Liver (tissue), 9 donors: ENCODE measurements around the gene DHH. TPM values are rescaled to one million over a fixed set of nuclear protein-coding genes. Genes with fewer than 3 reads are reported as not detected.

Experiments used
- DNase-seq: peaks from one replicate; pipeline ENCODE4 v3.0.0-alpha.2; 2017; ENCODE audit warnings: low spot score
- H3K27ac ChIP-seq, 2 donors: one replicate each; pipeline ENCODE4 v1.7.0; 2013; ENCODE audit warnings: inconsistent platforms in 2 of 2, low read length in 2 of 2, control low read depth in 1 of 2, low read depth in 1 of 2, mild to moderate bottlenecking in 1 of 2
- H3K27me3 ChIP-seq, 4 donors: one replicate each; pipeline versions ENCODE4 v1.6.1 to v1.7.0; 2013; ENCODE audit warnings: low read length in 3 of 4, inconsistent platforms in 1 of 4, mild to moderate bottlenecking in 1 of 4, moderate library complexity in 1 of 4; ENCODE audit not compliant: control insufficient read depth in 4 of 4, insufficient read depth in 4 of 4
- H3K36me3 ChIP-seq, 4 donors: one replicate each; pipeline versions ENCODE4 v1.6.1 to v1.7.0; 2013; ENCODE audit warnings: low read length in 3 of 4, mild to moderate bottlenecking in 3 of 4, low read depth in 1 of 4, moderate library complexity in 1 of 4; ENCODE audit not compliant: control insufficient read depth in 4 of 4, insufficient read depth in 3 of 4
- H3K4me1 ChIP-seq, 4 donors: one replicate each; pipeline versions ENCODE4 v1.6.1 to v1.7.0; 2013; ENCODE audit warnings: low read length in 3 of 4, mild to moderate bottlenecking in 3 of 4, moderate library complexity in 1 of 4; ENCODE audit not compliant: control insufficient read depth in 4 of 4, insufficient read depth in 4 of 4
- H3K4me3 ChIP-seq, 3 donors: one replicate each; pipeline versions ENCODE4 v1.6.1 to v1.7.0; 2013; ENCODE audit warnings: low read length in 3 of 3, control low read depth in 1 of 3, low read depth in 1 of 3, mild to moderate bottlenecking in 1 of 3
- H3K9ac ChIP-seq, 2 donors: one replicate each; pipeline ENCODE4 v1.7.0; 2013; ENCODE audit warnings: low read length in 2 of 2, mild to moderate bottlenecking in 2 of 2, moderate library complexity in 2 of 2, control low read depth in 1 of 2, low read depth in 1 of 2
- H3K9me3 ChIP-seq, 4 donors: one replicate each; pipeline versions ENCODE4 v1.6.1 to v1.7.0; 2013; ENCODE audit warnings: low read length in 3 of 4; ENCODE audit not compliant: control insufficient read depth in 4 of 4
- ATF3 ChIP-seq: IDR thresholded peaks from 2 replicates; pipeline ENCODE4 v1.6.1; 2016; ENCODE audit warnings: antibody characterized with exemption
- CTCF ChIP-seq: fragments of 150-350 bp; IDR thresholded peaks from 2 replicates; pipeline ENCODE4 v1.5.1; 2017; ENCODE audit warnings: improper control_type of control experiment, low read depth, low read length; ENCODE audit not compliant: missing input control
- FOXA1 ChIP-seq: IDR thresholded peaks from 2 replicates; pipeline ENCODE4 v1.6.1; 2016; ENCODE audit warnings: antibody characterized with exemption
- GABPA ChIP-seq, 2 donors: IDR thresholded peaks in 1 of 2; conservative IDR thresholded peaks in 1 of 2; 2 replicates each; pipeline ENCODE4 v1.6.1; 2016; ENCODE audit warnings: antibody characterized with exemption in 2 of 2, mild to moderate bottlenecking in 1 of 2, moderate library complexity in 1 of 2
- MAX ChIP-seq: IDR thresholded peaks from 2 replicates; pipeline ENCODE4 v1.6.1; 2016; ENCODE audit warnings: antibody characterized with exemption
- NR2F2 ChIP-seq: IDR thresholded peaks from 2 replicates; pipeline ENCODE4 v1.6.1; 2016; ENCODE audit warnings: antibody characterized with exemption
- REST ChIP-seq: IDR thresholded peaks from 2 replicates; pipeline ENCODE4 v1.6.1; 2016; ENCODE audit warnings: antibody characterized with exemption, mild to moderate bottlenecking
- TAF1 ChIP-seq: conservative IDR thresholded peaks from 2 replicates; pipeline ENCODE4 v1.6.1; 2016; ENCODE audit warnings: antibody characterized with exemption, mild to moderate bottlenecking
- YY1 ChIP-seq: IDR thresholded peaks from 2 replicates; pipeline ENCODE4 v1.6.1; 2016; ENCODE audit warnings: antibody characterized with exemption, mild to moderate bottlenecking
- WGBS: extraction: QIAGEN DNeasy Blood & Tissue Kit; methylation state at CpG from one replicate; pipeline ENCODE4 v1.1.7; 2013; 5-methylcytosine and 5-hydroxymethylcytosine counted together
- polyA plus RNA-seq, 2 donors: library from polyadenylated mRNA; stranded (reverse) in 1 of 2; unstranded in 1 of 2; fragments of 200-250 nt in 1 of 2; fragments of >200 nt in 1 of 2; fragmentation: Nextera tagmentation in 1 of 2; extraction: Ambion mirVana in 1 of 2; gene quantifications; one replicate each; pipeline versions ENCODE4 v1.2.1 to v1.2.3, GENCODE V29; 2013 to 2015
- total RNA-seq, 2 donors: library from RNA; depleted of rRNA; stranded (reverse); fragments of >200 nt; gene quantifications; one replicate each; pipeline ENCODE4 v1.2.3, GENCODE V29; 2014
- donor health status: healthy.
- donor health status: healthy.
- donor health status: healthy.
- donor health status: healthy.
- donor health status: healthy.

DHH gene
- total and polyA plus RNA-seq, 4 donors, result 0.08 to 0.09 (median 0.09) TPM; not detected in 1

GRCh38 chr12:49131894-49132461 is 37.4 kb upstream of the DHH start:
- peaks cover 4 to 14% (median 9%) of the 10 kb centered on the region in 4 donors for H3K36me3 ChIP-seq
- H3K4me1 ChIP-seq, result peaks cover 2 to 15% (median 7%) of the 10 kb centered on the region in 4 donors
- 38% methylated on average over 9 of the region's 9 CpGs for WGBS
- peak overlapping the region in 2 of 3 donors; percentile 59 to 63 for H3K4me3 ChIP-seq
- H3K27ac ChIP-seq, result peak overlapping the region; percentile 48 to 99
- no peaks in the 10 kb centered on the region for H3K27me3 ChIP-seq
- no peak for DNase-seq
- H3K9me3 ChIP-seq, result no peaks in the 10 kb centered on the region
- TF ChIP-seq GABPA (IDR thresholded peaks at IDR 0.05 in 1 of 2, conservative IDR thresholded peaks at IDR 0.05 in 1 of 2) (peak in 1 of 2 donors; percentile 11), CTCF (no peak)
- peak overlapping the region; percentile 59 to 64 for H3K9ac ChIP-seq

GRCh38 chr12:49131051-49131893 is 36.7 kb upstream of the DHH start, which contains the start of gene TUBA1B:
TUBA1B (minus strand) TSS chr12:49131395; CDS start chr12:49131300, 95 bp downstream.
- H3K27me3 ChIP-seq, result no peaks in the 10 kb centered on the region
- peak; percentile 35 for TF ChIP-seq YY1
- no peak for TF ChIP-seq MAX
- peak; percentile 89 for TF ChIP-seq TAF1
- TF ChIP-seq FOXA1, result no peak
- TF ChIP-seq ATF3, result no peak
- TF ChIP-seq NR2F2, result no peak
- TF ChIP-seq REST, result peak; percentile 86
- WGBS, result under 1% methylated on average over 79 of the region's 79 CpGs
- H3K9ac ChIP-seq, result peak within 1 kb of the TSS; percentile 79 to 91
- H3K36me3 ChIP-seq, result peaks cover 4 to 14% (median 9%) of the 10 kb centered on the region in 4 donors
- peak within 1 kb of the TSS; percentile 97 to 99 for H3K27ac ChIP-seq
- H3K9me3 ChIP-seq, result no peaks in the 10 kb centered on the region
- peak; percentile 92 for DNase-seq
- H3K4me1 ChIP-seq, result peaks cover 2 to 15% (median 7%) of the 10 kb centered on the region in 4 donors
- H3K4me3 ChIP-seq, result peak within 1 kb of the TSS; percentile 63 to 95 (median 93)
